Hepatocyte (in vitro differentiated cells): Measurements from ENCODE around the gene AGBL4. TPM values are rescaled to one million over a fixed set of nuclear protein-coding genes. Genes with fewer than 3 reads are reported as not detected.

Experiments used
- DNase-seq: peaks from one replicate; pipeline ENCODE4 v3.0.0-alpha.2; 2016; ENCODE audit warnings: low spot score
- H2AFZ ChIP-seq: fragments of 200-600 bp; sonication (generic); 2 replicates; pipeline ENCODE4 v1.6.0; 2016; ENCODE audit warnings: antibody characterized with exemption, mild to moderate bottlenecking
- H3K27ac ChIP-seq: fragments of 200-600 bp; sonication (generic); 2 replicates; pipeline ENCODE4 v1.5.1; 2016; ENCODE audit warnings: mild to moderate bottlenecking
- H3K27me3 ChIP-seq: fragments of 200-600 bp; sonication (generic); 2 replicates; pipeline ENCODE4 v1.6.1; 2016
- H3K36me3 ChIP-seq: fragments of 200-600 bp; sonication (generic); replicated peaks from 2 replicates; pipeline ENCODE4 v1.5.1; 2016; ENCODE audit warnings: low read depth; ENCODE audit not compliant: insufficient read depth
- H3K4me1 ChIP-seq: fragments of 200-600 bp; sonication (generic); 2 replicates; pipeline ENCODE4 v1.5.1; 2016; ENCODE audit warnings: mild to moderate bottlenecking, moderate library complexity; ENCODE audit not compliant: insufficient read depth
- H3K4me2 ChIP-seq: fragments of 200-600 bp; sonication (generic); 2 replicates; pipeline ENCODE4 v1.6.0; 2016
- H3K4me3 ChIP-seq: fragments of 200-600 bp; sonication (generic); 2 replicates; pipeline ENCODE4 v1.5.1; 2016; ENCODE audit warnings: mild to moderate bottlenecking
- H3K79me2 ChIP-seq: fragments of 200-600 bp; sonication (generic); 2 replicates; pipeline ENCODE4 v1.6.0; 2017; ENCODE audit warnings: mild to moderate bottlenecking
- H3K9me2 ChIP-seq: fragments of 200-600 bp; sonication (generic); replicated peaks from 2 replicates; pipeline ENCODE4 v1.6.0; 2017; ENCODE audit warnings: mild to moderate bottlenecking; ENCODE audit not compliant: insufficient read depth
- H3K9me3 ChIP-seq: fragments of 200-600 bp; sonication (generic); 2 replicates; pipeline ENCODE4 v1.5.1; 2016; ENCODE audit warnings: low read depth, mild to moderate bottlenecking
- H4K20me1 ChIP-seq: fragments of 200-600 bp; sonication (generic); 2 replicates; pipeline ENCODE4 v1.6.0; 2016; ENCODE audit warnings: mild to moderate bottlenecking; ENCODE audit not compliant: insufficient read depth, poor library complexity, severe bottlenecking
- CTCF ChIP-seq: fragments of 200-600 bp; sonication (generic); IDR thresholded peaks from 2 replicates; pipeline ENCODE4 v1.5.1; 2016; ENCODE audit warnings: antibody characterized with exemption, mild to moderate bottlenecking; ENCODE audit not compliant: poor library complexity
- EZH2 ChIP-seq: fragments of 200-600 bp; sonication (generic); IDR thresholded peaks from 2 replicates; pipeline ENCODE4 v1.6.1; 2016; ENCODE audit warnings: antibody characterized with exemption, mild to moderate bottlenecking, borderline replicate concordance
- EZH2phosphoT487 ChIP-seq: fragments of 200-600 bp; sonication (generic); IDR thresholded peaks from one replicate; pipeline ENCODE4 v1.6.1; 2018; ENCODE audit warnings: antibody characterized with exemption, mild to moderate bottlenecking, low read depth, moderate library complexity; ENCODE audit not compliant: unreplicated experiment, severe bottlenecking
- WGBS: methylation state at CpG from one replicate; pipeline ENCODE4 v1.1.6; 2016; ENCODE audit warnings: low lambda C conversion rate; ENCODE audit errors: missing lambda C conversion rate; 5-methylcytosine and 5-hydroxymethylcytosine counted together
- polyA plus RNA-seq: library from polyadenylated mRNA; unstranded; fragments of >200 nt; fragmentation: Nextera tagmentation; extraction: Ambion mirVana; gene quantifications from 2 replicates; pipeline ENCODE4 v1.2.1, GENCODE V29; 2016
- total RNA-seq: library from RNA; depleted of rRNA; stranded (reverse); fragments of >200 nt; gene quantifications from 2 replicates; pipeline ENCODE4 v1.2.3, GENCODE V29; 2014

AGBL4 gene
- total and polyA plus RNA-seq, 2 experiments from 2014 or later, result 0.50 to 0.73 TPM

GRCh38 chr1:48602349-48602748 lies 1421.4 kb downstream of the AGBL4 start:
- no peak overlapping the region for H3K4me3 ChIP-seq
- no peak for TF ChIP-seq CTCF
- TF ChIP-seq EZH2phosphoT487, result no peak
- no peak for TF ChIP-seq EZH2
- H3K27ac ChIP-seq, result no peak overlapping the region
- no peak for DNase-seq
- no peaks in the 10 kb centered on the region for H3K4me1 ChIP-seq
- no peaks in the 10 kb centered on the region for H3K36me3 ChIP-seq
- H3K4me2 ChIP-seq, result no peak overlapping the region
- 94% methylated on average over 4 of the region's 4 CpGs for WGBS
- H4K20me1 ChIP-seq, result no peaks in the 10 kb centered on the region
- H2AFZ ChIP-seq, result no peak overlapping the region
- H3K9me2 ChIP-seq, result no peaks in the 10 kb centered on the region
- H3K79me2 ChIP-seq, result no peaks in the 10 kb centered on the region
- H3K9me3 ChIP-seq, result no peaks in the 10 kb centered on the region
- peaks cover 12% of the 10 kb centered on the region for H3K27me3 ChIP-seq

- Histone ChIP-seq H3K27me3 (peaks cover 5% of the 10 kb centered on the region), H3K36me3 (no peaks in the 10 kb centered on the region), H3K4me1 (no peaks in the 10 kb centered on the region), H3K4me3 (no peak overlapping the region), H3K4me2 (no peak overlapping the region), H4K20me1 (no peaks in the 10 kb centered on the region), H3K9me2 (no peaks in the 10 kb centered on the region), H2AFZ (no peak overlapping the region), H3K9me3 (no peaks in the 10 kb centered on the region), H3K27ac (no peak overlapping the region), H3K79me2 (no peaks in the 10 kb centered on the region)
- TF ChIP-seq EZH2, result no peak
- TF ChIP-seq EZH2phosphoT487, result no peak
- no peak for TF ChIP-seq CTCF
- DNase-seq, result no peak
- 45% methylated on average over 1 of the region's 1 CpG for WGBS
These were observed 1423.6 kb downstream of the AGBL4 start for GRCh38 chr1:48600182-48600581.

GRCh38 chr1:48597663-48598062 lies 1426.1 kb downstream of the AGBL4 start:
- no peak overlapping the region for H3K4me3 ChIP-seq
- TF ChIP-seq EZH2phosphoT487 (no peak), EZH2 (no peak), CTCF (no peak)
- no peaks in the 10 kb centered on the region for H3K36me3 ChIP-seq
- H3K9me3 ChIP-seq, result no peaks in the 10 kb centered on the region
- no peak overlapping the region for H3K4me2 ChIP-seq
- no peaks in the 10 kb centered on the region for H3K9me2 ChIP-seq
- H4K20me1 ChIP-seq, result no peaks in the 10 kb centered on the region
- no peaks in the 10 kb centered on the region for H3K4me1 ChIP-seq
- H2AFZ ChIP-seq, result no peak overlapping the region
- H3K27ac ChIP-seq, result no peak overlapping the region
- no peaks in the 10 kb centered on the region for H3K79me2 ChIP-seq
- H3K27me3 ChIP-seq, result no peaks in the 10 kb centered on the region
- no peak for DNase-seq

GRCh38 chr1:48596046-48596445 lies 1427.7 kb downstream of the AGBL4 start:
- Histone ChIP-seq H3K27ac (no peak overlapping the region), H4K20me1 (no peaks in the 10 kb centered on the region), H3K9me3 (no peaks in the 10 kb centered on the region), H2AFZ (no peak overlapping the region), H3K4me3 (no peak overlapping the region), H3K36me3 (no peaks in the 10 kb centered on the region), H3K4me1 (no peaks in the 10 kb centered on the region), H3K79me2 (no peaks in the 10 kb centered on the region), H3K9me2 (no peaks in the 10 kb centered on the region), H3K4me2 (no peak overlapping the region), H3K27me3 (no peaks in the 10 kb centered on the region)
- DNase-seq, result no peak
- 61% methylated on average over 2 of the region's 2 CpGs for WGBS
- TF ChIP-seq CTCF (no peak), EZH2phosphoT487 (no peak), EZH2 (no peak)
